ENCODE results near the gene JSRP1.

The JSRP1 gene

GRCh38 chr19:2246801-2247361 is 9.3 kb downstream of the JSRP1 start:
- no peak for DNase-seq (ENCODE audit: low spot score)
- no peak for FAIRE-seq

DNA sequence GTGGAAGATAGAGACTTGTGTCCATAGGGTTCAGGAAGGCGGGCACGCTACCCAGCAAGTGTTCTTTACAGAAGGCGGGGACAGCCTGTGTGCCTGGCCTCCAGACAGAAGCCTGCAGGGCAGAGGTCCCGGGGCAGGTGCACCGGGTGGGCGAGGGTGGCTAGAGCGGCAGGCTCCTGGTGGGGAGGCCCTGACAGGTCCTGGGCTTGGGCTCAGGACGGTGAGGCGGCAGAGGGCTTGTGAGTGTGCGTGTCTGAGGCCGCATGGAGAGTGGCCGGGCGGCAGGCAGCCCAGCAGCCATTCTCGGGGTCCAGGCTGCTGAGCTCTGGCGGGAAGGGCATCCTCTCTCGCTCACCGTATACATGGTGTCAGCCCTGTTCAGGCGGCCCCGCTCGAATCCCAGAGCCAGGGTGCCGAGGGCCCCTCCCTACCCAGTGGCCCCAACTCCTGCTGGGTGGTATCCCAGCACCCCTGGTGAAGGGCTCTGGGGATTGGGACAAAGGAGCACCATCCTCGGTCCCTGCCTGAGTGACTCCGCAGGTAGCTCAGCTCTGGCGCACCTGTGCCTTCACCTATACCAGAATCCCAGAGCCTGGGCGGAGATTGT is 10.1 kb downstream of the JSRP1 start:
- FAIRE-seq (no peak), DNase-seq (ENCODE audit: low spot score) (no peak)

DNA sequence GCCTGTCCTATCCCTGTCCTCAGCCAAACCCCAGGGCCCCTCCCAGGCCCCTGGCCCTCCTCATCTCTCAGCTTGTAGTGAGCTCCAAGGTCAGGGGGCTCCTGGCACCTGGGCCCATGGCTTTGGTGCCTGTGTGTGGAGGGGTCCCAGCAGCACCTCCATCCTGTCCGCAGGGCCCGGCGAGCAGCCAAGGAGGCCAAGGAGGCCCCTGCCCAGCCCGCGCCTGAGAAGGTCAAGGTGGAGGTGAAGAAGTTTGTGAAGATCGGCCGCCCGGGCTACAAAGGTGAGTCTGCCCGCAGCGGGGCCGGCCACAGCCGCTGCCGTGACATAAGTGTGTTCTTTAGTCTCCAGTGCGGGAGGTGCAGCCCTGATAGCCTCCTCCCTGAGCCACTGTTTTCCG is 10.9 kb downstream of the JSRP1 start:
- DNase-seq (ENCODE audit: low spot score) (no peak), FAIRE-seq (no peak)

DNA sequence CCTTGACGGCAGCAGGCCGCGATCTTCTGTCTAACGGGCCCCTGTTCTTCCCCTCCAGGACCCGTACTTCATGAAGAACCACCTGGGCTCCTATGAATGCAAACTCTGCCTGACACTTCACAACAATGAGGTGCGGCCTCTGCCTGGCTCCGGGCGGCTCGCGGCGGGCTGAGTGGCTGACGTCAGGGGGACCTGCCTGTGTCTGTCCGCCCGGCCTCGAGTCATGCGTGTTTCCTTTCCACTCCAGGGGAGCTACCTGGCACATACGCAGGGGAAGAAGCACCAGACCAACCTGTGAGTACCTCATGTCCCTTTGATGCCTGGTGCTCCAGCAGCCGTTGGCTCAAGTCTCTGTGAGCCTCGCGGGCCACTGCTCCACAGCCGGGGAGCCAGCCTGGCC is 11.7 kb downstream of the JSRP1 start:
- FAIRE-seq (no peak), DNase-seq (ENCODE audit: low spot score) (no peak)

GRCh38 chr19:2244125-2244411 is 12.1 kb downstream of the JSRP1 start:
- FAIRE-seq: no peak

GRCh38 chr19:2243274-2244124 is 12.7 kb downstream of the JSRP1 start:
- no peak for FAIRE-seq
- DNase-seq (ENCODE audit: low spot score): no peak

More at GRCh38 chr19:2244125-2244411, 12.1 kb downstream of the JSRP1 start:
- DNase-seq (ENCODE audit: low spot score): no peak

DNA sequence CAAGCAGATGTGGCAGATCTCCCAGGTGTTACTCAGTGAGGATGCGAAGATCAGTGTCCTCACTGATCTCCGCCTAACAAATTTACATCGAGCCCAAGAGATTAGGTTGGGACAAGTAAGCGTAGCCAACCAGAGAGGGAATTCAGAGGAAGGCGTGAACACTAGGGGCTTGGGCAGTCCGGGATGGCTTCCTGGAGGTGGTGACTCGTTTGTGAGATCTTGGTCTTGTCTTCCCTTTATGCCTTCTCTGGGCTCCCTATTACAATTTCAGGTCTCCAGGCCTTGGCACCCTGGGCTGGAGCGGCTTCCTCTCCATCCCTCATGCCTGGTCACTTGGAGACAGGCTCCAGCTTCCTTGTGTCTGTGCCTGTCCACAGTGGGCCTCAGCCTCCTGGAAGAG is 13.4 kb downstream of the JSRP1 start:
- FAIRE-seq (no peak), DNase-seq (ENCODE audit: low spot score) (no peak)

- FAIRE-seq (no peak), DNase-seq (ENCODE audit: low spot score) (no peak)
Measured at GRCh38 chr19:2242092-2242537, 14.1 kb downstream of the JSRP1 start.

DNA sequence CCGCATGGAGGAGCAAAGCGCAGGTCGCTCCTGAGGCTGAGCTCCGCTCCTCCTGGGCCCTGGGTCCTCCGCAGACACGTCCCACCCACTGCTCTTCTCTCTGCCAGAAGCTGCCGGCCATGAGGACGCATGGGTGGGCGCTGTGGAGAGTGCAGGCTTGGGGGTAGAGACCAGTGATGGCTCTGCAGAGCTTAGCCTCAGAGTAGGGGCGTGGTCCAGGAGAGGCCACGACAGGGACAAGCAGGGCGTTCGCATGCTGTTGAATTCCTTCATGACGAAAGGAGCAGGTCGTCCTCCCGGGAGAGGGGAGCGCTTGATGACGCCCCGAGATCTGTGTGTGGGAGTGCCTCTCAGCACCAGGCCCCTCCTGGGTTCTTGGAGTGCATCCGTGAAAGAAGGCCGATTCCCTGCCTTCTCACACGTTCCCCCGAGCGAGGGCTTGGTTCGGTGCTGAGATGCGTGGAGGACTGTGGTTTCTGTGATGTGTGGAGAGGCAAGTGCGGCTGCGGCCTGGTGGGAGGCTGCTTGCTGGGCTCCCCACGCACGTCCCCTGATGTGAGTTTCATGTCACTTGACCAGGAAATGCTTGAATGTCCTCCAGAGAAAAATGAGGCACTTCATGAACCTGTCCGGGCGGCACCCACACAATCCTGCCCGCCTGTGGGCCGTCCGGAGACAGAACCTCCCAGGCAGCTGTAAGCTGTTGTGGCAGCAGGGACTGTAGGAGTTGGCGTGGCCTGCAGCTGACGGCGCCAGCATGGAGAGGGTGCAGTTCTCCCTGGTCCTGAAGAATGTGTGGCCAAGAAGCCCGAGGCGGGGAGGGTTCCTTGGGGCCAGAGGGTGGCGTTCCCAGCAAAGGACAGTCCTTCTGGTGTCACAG is 15.1 kb downstream of the JSRP1 start:
- no peak for DNase-seq (ENCODE audit: low spot score)
- no peak for FAIRE-seq

- DNase-seq (ENCODE audit: low spot score): no peak
- no peak for FAIRE-seq
Measured at GRCh38 chr19:2239771-2240770, 16.1 kb downstream of the JSRP1 start.

- DNase-seq (ENCODE audit: low spot score) (no peak), FAIRE-seq (no peak)
Measured at GRCh38 chr19:2239173-2239572, 17.0 kb downstream of the JSRP1 start.

DNA sequence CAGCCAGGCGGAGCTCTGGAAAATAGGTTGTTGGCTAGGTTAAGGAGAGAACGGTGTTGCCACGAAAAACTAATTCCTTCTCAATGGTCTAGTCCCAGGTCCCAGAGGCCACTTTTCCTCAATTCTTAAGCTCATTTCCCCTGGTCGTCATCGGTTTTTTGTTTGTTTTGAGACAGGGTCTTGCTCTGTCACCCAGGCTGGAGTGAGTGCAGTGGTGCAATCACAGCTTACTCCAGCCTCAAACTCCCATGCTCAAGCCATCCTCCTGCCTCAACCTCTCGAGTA is 18.4 kb downstream of the JSRP1 start:
- no peak for FAIRE-seq

GRCh38 chr19:2237051-2237868 is 19.0 kb downstream of the JSRP1 start:
- FAIRE-seq: no peak

More for the DNA sequence above, 18.4 kb downstream of the JSRP1 start:
- no peak for DNase-seq (ENCODE audit: low spot score)

GRCh38 chr19:2236314-2237050 is 19.7 kb downstream of the JSRP1 start, which contains the start of the genes PLEKHJ1 and SF3A2:
Gene PLEKHJ1 (minus strand): TSS chr19:2236329. CDS start chr19:2236248, 81 bp downstream.
Gene SF3A2 (plus strand): TSS chr19:2236824. CDS start chr19:2243419, 6,595 bp downstream.
- DNase-seq (ENCODE audit: low spot score) (peak; percentile 91), FAIRE-seq (peak; percentile 74)

More at GRCh38 chr19:2237051-2237868, 19.0 kb downstream of the JSRP1 start:
- no peak for DNase-seq (ENCODE audit: low spot score)

DNA sequence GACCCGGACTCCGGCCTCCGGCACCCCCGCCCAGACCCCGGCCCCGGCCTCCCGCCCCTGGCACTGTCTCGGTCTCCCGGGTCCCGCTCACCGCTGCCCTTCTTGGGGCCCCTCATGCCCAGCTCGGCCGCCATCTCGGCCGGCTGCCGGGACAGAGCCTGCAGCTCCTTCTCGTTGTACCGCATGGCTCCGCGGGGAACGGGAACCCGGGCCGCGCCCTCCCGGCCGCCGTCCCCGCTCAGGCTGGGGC is 20.2 kb downstream of the JSRP1 start:
- no peak for DNase-seq (ENCODE audit: low spot score)
- no peak for FAIRE-seq

DNA sequence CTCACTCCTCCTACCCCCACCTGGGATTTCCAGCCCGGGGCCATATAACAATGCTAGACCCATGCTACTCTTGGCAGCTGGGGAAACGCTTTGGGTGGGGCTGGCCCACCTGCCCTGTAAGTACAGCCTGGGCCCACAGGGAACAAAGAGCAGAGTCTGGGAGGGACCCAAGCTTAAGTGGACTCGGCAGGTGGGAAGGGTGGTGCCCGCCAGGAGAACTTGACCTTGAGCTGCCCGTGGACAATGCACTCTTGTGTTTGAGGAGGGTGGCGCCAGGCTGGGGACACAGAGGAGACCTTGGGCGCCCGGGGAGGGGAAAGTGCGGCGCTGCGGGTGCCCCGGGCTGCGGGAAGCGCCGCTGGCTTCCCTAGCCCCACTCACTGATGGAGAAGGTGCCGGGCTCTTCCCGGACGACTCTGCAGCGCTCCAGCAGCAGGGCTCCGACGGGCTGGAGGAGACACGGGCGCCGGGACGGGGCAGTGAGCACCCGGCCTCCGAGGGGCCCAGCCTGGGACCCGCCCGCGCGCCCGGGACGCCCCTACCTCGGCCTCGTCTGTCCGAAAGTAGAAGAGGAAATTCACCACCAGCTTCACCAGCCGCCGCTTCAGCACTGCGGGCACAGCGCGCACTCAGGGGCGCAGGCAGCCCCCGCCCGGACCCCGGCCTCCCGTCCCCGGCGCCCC is 20.7 kb downstream of the JSRP1 start:
- DNase-seq (ENCODE audit: low spot score): no peak
- FAIRE-seq: no peak

DNA sequence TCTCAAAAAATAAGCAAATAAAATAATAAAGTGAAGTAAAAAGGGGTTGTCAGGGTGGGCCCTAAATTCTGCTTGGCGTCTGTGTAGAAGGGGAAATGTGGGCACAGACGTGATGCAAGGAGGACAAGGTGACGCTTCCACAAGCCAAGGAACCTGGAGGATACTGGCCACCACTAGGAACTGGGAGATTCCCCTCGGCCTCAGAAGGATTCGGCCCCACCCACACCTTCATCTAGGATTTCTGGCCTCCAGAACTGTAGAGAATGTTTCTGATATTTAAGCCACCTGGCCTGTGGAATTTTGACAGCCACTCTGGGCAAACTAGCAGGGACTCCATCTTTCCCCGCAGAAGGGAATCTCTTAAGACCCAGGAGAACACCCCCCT is 21.2 kb downstream of the JSRP1 start:
- DNase-seq (ENCODE audit: low spot score): no peak
- no peak for FAIRE-seq

GRCh38 chr19:2233601-2234280 is 22.5 kb downstream of the JSRP1 start:
- DNase-seq (ENCODE audit: low spot score) (no peak), FAIRE-seq (no peak)
